ENCODE data around the gene LRRC8B.

The LRRC8B gene

DNA sequence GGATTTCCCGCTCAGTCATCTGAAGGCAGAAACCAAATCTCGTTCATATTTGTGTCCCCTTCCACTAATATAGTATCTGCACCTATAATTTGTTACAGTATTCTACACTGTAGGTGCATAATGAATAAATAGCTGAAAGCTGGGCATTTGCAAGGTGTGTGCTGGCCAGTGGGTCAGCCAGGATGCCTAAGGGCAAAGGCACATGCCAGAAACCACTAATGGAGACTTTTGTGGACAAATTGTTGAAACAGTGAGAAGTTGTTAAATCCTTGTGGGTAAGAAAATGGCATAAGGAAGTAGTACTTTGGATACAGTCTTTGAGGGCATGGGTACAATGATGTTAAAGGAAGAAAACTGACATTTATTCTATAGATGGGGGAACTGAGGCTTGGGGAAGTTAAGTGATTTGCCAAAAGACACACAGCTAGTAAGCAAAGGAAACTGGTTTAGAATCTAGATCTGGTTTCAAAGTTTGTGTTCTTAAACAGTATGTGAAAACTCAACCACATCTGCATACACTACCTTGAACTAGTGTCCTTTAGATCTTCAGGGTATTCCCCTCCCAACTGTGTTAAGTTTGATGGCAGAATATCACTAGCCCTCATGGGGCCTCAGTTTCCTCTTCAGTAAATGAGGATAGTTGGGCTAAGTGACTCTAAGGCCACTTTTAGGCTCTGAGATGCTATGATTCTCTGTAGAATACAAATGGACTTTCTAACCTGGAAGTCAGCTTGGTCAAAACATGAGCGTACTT lies 81.8 kb downstream of the LRRC8B start:
- no peak for ATAC-seq
- TF ChIP-seq, protein P1, sequence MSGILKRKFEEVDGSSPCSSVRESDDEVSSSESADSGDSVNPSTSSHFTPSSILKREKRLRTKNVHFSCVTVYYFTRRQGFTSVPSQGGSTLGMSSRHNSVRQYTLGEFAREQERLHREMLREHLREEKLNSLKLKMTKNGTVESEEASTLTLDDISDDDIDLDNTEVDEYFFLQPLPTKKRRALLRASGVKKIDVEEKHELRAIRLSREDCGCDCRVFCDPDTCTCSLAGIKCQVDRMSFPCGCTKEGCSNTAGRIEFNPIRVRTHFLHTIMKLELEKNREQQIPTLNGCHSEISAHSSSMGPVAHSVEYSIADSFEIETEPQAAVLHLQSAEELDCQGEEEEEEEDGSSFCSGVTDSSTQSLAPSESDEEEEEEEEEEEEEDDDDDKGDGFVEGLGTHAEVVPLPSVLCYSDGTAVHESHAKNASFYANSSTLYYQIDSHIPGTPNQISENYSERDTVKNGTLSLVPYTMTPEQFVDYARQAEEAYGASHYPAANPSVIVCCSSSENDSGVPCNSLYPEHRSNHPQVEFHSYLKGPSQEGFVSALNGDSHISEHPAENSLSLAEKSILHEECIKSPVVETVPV (CRISPR knock-in tag; IDR thresholded peaks at IDR 0.05), result no peak
- no peak for TF ChIP-seq TOX (CRISPR knock-in tag; IDR thresholded peaks at IDR 0.05; ENCODE audit: borderline replicate concordance)
- no peak for TF ChIP-seq ISL1 (CRISPR knock-in tag; IDR thresholded peaks at IDR 0.05)
- TF ChIP-seq ZC3H10 (CRISPR knock-in tag; IDR thresholded peaks at IDR 0.05), result no peak
- TF ChIP-seq PPARA (CRISPR knock-in tag; IDR thresholded peaks at IDR 0.05; ENCODE audit: borderline replicate concordance), result no peak
- TF ChIP-seq, protein P2, sequence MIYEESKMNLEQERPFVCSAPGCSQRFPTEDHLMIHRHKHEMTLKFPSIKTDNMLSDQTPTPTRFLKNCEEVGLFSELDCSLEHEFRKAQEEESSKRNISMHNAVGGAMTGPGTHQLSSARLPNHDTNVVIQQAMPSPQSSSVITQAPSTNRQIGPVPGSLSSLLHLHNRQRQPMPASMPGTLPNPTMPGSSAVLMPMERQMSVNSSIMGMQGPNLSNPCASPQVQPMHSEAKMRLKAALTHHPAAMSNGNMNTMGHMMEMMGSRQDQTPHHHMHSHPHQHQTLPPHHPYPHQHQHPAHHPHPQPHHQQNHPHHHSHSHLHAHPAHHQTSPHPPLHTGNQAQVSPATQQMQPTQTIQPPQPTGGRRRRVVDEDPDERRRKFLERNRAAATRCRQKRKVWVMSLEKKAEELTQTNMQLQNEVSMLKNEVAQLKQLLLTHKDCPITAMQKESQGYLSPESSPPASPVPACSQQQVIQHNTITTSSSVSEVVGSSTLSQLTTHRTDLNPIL (CRISPR knock-in tag; IDR thresholded peaks at IDR 0.05; ENCODE audit: low read depth), result no peak
- TF ChIP-seq, protein P3, sequence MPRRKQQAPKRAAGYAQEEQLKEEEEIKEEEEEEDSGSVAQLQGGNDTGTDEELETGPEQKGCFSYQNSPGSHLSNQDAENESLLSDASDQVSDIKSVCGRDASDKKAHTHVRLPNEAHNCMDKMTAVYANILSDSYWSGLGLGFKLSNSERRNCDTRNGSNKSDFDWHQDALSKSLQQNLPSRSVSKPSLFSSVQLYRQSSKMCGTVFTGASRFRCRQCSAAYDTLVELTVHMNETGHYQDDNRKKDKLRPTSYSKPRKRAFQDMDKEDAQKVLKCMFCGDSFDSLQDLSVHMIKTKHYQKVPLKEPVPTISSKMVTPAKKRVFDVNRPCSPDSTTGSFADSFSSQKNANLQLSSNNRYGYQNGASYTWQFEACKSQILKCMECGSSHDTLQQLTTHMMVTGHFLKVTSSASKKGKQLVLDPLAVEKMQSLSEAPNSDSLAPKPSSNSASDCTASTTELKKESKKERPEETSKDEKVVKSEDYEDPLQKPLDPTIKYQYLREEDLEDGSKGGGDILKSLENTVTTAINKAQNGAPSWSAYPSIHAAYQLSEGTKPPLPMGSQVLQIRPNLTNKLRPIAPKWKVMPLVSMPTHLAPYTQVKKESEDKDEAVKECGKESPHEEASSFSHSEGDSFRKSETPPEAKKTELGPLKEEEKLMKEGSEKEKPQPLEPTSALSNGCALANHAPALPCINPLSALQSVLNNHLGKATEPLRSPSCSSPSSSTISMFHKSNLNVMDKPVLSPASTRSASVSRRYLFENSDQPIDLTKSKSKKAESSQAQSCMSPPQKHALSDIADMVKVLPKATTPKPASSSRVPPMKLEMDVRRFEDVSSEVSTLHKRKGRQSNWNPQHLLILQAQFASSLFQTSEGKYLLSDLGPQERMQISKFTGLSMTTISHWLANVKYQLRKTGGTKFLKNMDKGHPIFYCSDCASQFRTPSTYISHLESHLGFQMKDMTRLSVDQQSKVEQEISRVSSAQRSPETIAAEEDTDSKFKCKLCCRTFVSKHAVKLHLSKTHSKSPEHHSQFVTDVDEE (CRISPR knock-in tag; IDR thresholded peaks at IDR 0.05), result no peak
- TF ChIP-seq, protein P4, sequence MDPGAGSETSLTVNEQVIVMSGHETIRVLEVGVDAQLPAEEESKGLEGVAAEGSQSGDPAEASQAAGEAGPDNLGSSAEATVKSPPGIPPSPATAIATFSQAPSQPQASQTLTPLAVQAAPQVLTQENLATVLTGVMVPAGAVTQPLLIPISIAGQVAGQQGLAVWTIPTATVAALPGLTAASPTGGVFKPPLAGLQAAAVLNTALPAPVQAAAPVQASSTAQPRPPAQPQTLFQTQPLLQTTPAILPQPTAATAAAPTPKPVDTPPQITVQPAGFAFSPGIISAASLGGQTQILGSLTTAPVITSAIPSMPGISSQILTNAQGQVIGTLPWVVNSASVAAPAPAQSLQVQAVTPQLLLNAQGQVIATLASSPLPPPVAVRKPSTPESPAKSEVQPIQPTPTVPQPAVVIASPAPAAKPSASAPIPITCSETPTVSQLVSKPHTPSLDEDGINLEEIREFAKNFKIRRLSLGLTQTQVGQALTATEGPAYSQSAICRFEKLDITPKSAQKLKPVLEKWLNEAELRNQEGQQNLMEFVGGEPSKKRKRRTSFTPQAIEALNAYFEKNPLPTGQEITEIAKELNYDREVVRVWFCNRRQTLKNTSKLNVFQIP (CRISPR knock-in tag; IDR thresholded peaks at IDR 0.05; ENCODE audit: borderline replicate concordance, low read depth), result no peak
- no peak for TF ChIP-seq CSDC2 (CRISPR knock-in tag; IDR thresholded peaks at IDR 0.05)
- TF ChIP-seq, protein P5, sequence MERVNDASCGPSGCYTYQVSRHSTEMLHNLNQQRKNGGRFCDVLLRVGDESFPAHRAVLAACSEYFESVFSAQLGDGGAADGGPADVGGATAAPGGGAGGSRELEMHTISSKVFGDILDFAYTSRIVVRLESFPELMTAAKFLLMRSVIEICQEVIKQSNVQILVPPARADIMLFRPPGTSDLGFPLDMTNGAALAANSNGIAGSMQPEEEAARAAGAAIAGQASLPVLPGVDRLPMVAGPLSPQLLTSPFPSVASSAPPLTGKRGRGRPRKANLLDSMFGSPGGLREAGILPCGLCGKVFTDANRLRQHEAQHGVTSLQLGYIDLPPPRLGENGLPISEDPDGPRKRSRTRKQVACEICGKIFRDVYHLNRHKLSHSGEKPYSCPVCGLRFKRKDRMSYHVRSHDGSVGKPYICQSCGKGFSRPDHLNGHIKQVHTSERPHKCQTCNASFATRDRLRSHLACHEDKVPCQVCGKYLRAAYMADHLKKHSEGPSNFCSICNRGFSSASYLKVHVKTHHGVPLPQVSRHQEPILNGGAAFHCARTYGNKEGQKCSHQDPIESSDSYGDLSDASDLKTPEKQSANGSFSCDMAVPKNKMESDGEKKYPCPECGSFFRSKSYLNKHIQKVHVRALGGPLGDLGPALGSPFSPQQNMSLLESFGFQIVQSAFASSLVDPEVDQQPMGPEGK (CRISPR knock-in tag; IDR thresholded peaks at IDR 0.05; ENCODE audit: borderline replicate concordance), result no peak
- TF ChIP-seq ARNTL (CRISPR knock-in tag; IDR thresholded peaks at IDR 0.05; ENCODE audit: borderline replicate concordance, low read depth), result no peak
- no peak for TF ChIP-seq ZFP30 (CRISPR knock-in tag; IDR thresholded peaks at IDR 0.05)
- no peak for TF ChIP-seq ZNF8 (CRISPR knock-in tag; IDR thresholded peaks at IDR 0.05)
- TF ChIP-seq RARB (CRISPR knock-in tag; IDR thresholded peaks at IDR 0.05), result no peak
- TF ChIP-seq GLIS3 (CRISPR knock-in tag; IDR thresholded peaks at IDR 0.05), result no peak
- TF ChIP-seq ZFP3 (CRISPR knock-in tag; IDR thresholded peaks at IDR 0.05), result no peak
- TF ChIP-seq ZNF70 (CRISPR knock-in tag; IDR thresholded peaks at IDR 0.05), result no peak
- no peak for TF ChIP-seq BACH2 (CRISPR knock-in tag; IDR thresholded peaks at IDR 0.05; ENCODE audit: borderline replicate concordance)
- no peak for TF ChIP-seq SNAI2 (CRISPR knock-in tag; IDR thresholded peaks at IDR 0.05)
- no peak for TF ChIP-seq ESRRG (CRISPR knock-in tag; IDR thresholded peaks at IDR 0.05)

DNA sequence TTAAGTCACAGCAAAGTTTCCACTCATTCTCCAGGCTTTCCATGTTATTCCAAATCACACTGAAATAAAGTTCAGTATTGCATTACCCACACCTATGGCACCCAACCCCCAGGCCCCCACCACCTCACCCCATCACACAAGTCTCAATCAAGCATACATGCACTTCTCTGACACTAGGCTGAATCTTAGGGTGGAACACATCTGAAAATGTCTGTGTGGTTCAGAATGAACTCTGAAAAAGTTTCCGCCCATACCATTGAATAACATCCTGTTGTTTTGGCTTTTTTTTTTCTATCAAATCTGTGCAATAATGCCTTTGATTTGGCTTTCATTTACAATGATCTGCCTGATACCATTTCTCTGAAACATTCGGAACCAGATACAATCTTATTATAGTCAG lies 82.5 kb downstream of the LRRC8B start:
- no peak for ATAC-seq
- no peak for TF ChIP-seq ISL1 (CRISPR knock-in tag; IDR thresholded peaks at IDR 0.05)
- TF ChIP-seq SNAI2 (CRISPR knock-in tag; IDR thresholded peaks at IDR 0.05), result no peak
- TF ChIP-seq, protein P5 (CRISPR knock-in tag; IDR thresholded peaks at IDR 0.05; ENCODE audit: borderline replicate concordance), result no peak
- TF ChIP-seq ZFP30 (CRISPR knock-in tag; IDR thresholded peaks at IDR 0.05), result no peak
- TF ChIP-seq OSR1 (CRISPR knock-in tag; IDR thresholded peaks at IDR 0.05), result no peak
- TF ChIP-seq PPARA (CRISPR knock-in tag; IDR thresholded peaks at IDR 0.05; ENCODE audit: borderline replicate concordance), result no peak
- TF ChIP-seq ZNF70 (CRISPR knock-in tag; IDR thresholded peaks at IDR 0.05), result no peak
- TF ChIP-seq TOX (CRISPR knock-in tag; IDR thresholded peaks at IDR 0.05; ENCODE audit: borderline replicate concordance), result no peak
- TF ChIP-seq, protein P2 (CRISPR knock-in tag; IDR thresholded peaks at IDR 0.05; ENCODE audit: low read depth), result no peak
- no peak for TF ChIP-seq BACH2 (CRISPR knock-in tag; IDR thresholded peaks at IDR 0.05; ENCODE audit: borderline replicate concordance)
- no peak for TF ChIP-seq ZNF565 (CRISPR knock-in tag; conservative IDR thresholded peaks at IDR 0.05; ENCODE audit: low read depth)
- TF ChIP-seq GLIS3 (CRISPR knock-in tag; IDR thresholded peaks at IDR 0.05), result no peak
- no peak for TF ChIP-seq TCF4 (CRISPR knock-in tag; IDR thresholded peaks at IDR 0.05; ENCODE audit: borderline replicate concordance)
- no peak for TF ChIP-seq CSDC2 (CRISPR knock-in tag; IDR thresholded peaks at IDR 0.05)

All from SK-N-SH treated with all-trans-retinoic acid at 6 μM for 48 hours (cell line).